Stimulated activated CD4-positive, alpha-beta T cell treated with anti-CD3 and anti-CD28 coated beads, Interleukin-4, amount 100 ng/mL, for 1 hour (primary cell): Measurements from ENCODE around the gene FBP1.
"Not testable (repeated sequence)": the region's sequence is repeated elsewhere in the genome, so short reads cannot be mapped to it uniquely, and the experiment has no call there.

Source experiments
- DNase-seq: peaks from one replicate; pipeline ENCODE4 v3.0.0-alpha.2; 2020

Gene FBP1

GRCh38 chr9:94568250-94568889 lies 70.9 kb downstream of the FBP1 start:
- DNase-seq = no peak

GRCh38 chr9:94567271-94567670 lies 72.0 kb downstream of the FBP1 start:
- no peak for DNase-seq

DNA sequence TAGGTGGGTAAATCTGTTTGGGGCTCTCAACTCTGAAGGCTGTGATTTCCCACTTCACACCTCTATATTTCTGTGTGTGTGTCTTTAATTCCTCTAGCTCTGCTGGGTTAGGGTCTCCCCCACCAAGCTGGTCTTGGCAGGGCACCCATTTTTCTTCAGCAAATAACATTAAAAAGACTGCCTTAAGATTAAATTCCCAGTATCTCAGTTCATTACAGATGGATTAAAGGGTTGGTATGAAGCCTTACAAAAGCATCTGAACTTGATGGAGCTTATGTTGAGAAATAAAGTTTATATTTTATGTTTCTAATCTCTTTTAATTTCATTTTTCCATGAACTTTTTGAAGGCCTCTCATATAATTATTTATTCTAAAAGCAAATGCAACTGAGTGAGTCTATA lies 72.8 kb downstream of the FBP1 start:
- no peak for DNase-seq

- not testable (repeated sequence) for DNase-seq
Observed at GRCh38 chr9:94564279-94564678, 75.0 kb downstream of the FBP1 start.

DNA sequence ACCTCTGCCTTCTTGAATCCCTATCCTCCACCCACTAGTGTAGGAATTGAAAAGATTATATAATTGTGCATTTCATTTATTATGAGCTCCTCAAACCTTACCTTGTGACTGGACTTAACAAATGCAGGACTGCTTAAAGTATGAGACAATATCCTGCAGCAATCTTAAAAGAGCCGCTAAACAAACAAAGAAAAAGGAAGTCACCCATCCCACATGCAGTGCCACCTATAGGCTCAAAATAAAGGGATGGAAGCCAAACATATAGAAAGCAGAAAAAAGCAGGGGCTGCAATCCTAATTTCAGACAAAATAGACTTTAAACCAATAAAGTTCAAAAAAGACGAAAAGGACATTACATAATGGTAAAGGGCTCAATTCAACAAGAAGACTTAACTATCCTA lies 75.8 kb downstream of the FBP1 start:
- no peak for DNase-seq

DNA sequence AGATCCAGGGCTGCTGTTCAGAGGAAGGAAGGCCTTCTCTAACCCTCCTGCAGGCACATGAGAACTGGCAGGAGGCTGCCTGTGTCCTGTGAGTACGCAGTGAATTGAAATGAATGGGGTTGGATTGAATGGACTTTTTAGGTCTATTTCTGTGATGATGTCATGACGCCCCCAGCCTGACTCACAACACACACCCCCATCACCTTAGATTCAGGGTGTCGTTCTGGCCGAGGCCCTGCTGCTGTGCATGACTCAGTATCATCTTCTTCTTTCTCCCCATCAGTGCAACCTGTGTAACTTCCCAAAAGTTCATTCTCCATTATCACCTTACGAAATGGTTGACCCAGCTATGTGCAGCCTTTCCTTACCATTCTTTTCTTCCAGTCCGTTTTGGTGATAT lies 79.1 kb downstream of the FBP1 start:
- DNase-seq = no peak

GRCh38 chr9:94557376-94557775 lies 81.9 kb downstream of the FBP1 start:
- DNase-seq = no peak

DNA sequence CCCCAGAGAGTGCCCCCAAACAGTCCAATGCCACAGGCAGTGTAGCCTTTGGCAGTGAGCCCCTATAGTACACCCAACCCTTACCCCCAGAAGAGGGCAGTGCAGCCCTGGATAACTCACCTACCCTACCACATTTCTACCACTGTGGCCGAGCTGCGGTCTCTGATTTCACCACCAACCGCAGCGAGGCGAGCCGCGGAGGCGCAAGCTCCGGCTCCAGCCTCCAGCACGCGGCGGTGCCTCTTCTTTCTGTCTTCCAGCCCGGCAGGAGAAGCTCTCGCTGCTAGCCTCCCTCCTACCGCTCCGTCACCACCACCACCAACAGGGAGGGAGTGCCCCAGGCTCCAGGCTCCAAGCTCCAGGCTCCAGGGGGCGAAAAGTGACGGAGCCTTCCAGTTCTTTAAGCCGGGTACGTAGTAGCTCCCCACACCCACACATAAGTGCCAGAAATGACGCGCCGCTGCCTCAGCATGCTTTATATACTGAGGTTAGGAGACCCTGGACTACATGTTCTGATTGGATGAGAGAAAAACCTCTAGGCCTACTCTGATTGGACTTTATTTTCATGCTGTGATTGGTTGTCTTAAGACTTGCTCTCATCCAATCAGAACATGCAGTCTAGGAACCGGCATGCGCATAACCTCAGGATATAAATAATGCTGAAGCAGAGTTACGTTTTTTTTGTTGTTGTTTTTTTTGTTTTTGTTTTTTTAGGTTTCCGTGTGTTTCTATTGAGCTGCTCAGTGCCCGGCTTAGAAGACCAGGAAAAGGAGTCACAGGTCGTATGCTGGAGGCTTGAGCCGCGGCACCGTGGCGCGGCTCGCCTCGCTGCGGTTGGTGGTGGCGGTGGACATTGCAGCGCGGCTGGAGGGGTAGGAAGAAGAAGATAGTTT lies 84.6 kb downstream of the FBP1 start, which contains the start of gene PCAT7:
PCAT7 (plus strand) TSS at position 645 of the 893 bp plus-strand sequence.
- peak; percentile 11 for DNase-seq

GRCh38 chr9:94554078-94554438 lies 85.3 kb downstream of the FBP1 start:
- DNase-seq = no peak
